ENCODE results near the gene BCAT1. TPM values are rescaled to one million over a fixed set of nuclear protein-coding genes. Genes with fewer than 3 reads are reported as not detected.
A peak's percentile ranks its signal among the peaks of the same experiment; 100 is the strongest.

BCAT1 gene
- total and polyA plus RNA-seq, 9 of the 15 experiments (the other 6 are each of a cell fraction or from before 2014, with no cell fraction given): 38.5 to 157 (median 66.8) TPM

DNA sequence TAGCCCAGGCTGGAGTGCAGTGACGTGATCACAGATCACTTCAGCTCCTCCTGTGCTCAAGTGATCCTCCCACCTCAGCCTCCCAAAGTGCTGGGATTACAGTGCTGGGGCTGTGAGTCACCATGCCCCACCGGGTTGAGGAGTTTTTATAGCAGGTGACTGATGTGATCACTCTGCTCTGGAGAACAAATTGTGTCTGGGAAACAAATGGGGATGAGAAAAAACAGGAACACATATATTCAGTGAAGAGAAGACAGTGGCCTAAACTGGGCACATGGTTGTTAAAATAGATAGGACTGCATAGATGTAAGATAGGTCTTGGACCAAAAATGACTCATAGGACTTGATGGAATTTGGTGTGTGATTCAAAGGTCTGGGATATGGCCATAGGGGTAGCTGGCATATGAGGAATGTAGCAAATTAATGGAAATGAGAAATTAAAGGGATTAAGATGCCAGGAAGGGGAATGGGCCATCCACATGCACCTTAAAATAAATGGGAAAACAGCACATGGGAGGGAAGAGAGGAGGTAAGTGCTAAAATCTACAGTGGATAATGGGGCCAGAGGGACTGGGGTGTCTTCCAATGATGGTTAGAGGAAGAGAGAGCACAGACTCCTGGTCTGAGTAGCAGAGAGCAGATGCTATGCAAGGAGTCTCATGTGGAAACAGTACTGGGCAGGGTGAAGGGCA lies 11.2 kb downstream of the BCAT1 start (continued):
- TF ChIP-seq ZC3H11A (IDR thresholded peaks at IDR 0.05; ENCODE audit: low read depth, low read length): no peak
- TF ChIP-seq VEZF1 (CRISPR knock-in tag; IDR thresholded peaks at IDR 0.05): 0 out of 2 replicates have a peak, but pooled peaks have one; percentile 27
- TF ChIP-seq EHMT2 (IDR thresholded peaks at IDR 0.05): 0 out of 2 replicates have a peak, but pooled peaks have one; percentile 12
- TF ChIP-seq CBX5 (IDR thresholded peaks at IDR 0.05; ENCODE audit: borderline replicate concordance, low read depth): no peak
- no peak for TF ChIP-seq TFE3 (CRISPR knock-in tag; IDR thresholded peaks at IDR 0.05)
- TF ChIP-seq MYNN (IDR thresholded peaks at IDR 0.05): no peak
- TF ChIP-seq MYNN (CRISPR knock-in tag; IDR thresholded peaks at IDR 0.05): no peak
- TF ChIP-seq KAT8 (IDR thresholded peaks at IDR 0.05; ENCODE audit: low read depth): no peak
- TF ChIP-seq E2F3 (CRISPR knock-in tag; IDR thresholded peaks at IDR 0.05): no peak
- no peak for TF ChIP-seq NFATC3 (IDR thresholded peaks at IDR 0.05)
- TF ChIP-seq COPS2 (conservative IDR thresholded peaks at IDR 0.05): no peak
- peak; percentile 71 for TF ChIP-seq ARID1B (IDR thresholded peaks at IDR 0.05)
- TF ChIP-seq, protein P1, sequence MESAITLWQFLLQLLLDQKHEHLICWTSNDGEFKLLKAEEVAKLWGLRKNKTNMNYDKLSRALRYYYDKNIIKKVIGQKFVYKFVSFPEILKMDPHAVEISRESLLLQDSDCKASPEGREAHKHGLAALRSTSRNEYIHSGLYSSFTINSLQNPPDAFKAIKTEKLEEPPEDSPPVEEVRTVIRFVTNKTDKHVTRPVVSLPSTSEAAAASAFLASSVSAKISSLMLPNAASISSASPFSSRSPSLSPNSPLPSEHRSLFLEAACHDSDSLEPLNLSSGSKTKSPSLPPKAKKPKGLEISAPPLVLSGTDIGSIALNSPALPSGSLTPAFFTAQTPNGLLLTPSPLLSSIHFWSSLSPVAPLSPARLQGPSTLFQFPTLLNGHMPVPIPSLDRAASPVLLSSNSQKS (CRISPR knock-in tag; IDR thresholded peaks at IDR 0.05): no peak
- TF ChIP-seq SOX6 (IDR thresholded peaks at IDR 0.05): peak; percentile 52; the same call in 1 of the 2 replicates
- no peak for TF ChIP-seq SP2 (IDR thresholded peaks at IDR 0.05; ENCODE audit: extremely low read depth, low read depth, low read length, poor library complexity, severe bottlenecking)
- TF ChIP-seq, protein P2, sequence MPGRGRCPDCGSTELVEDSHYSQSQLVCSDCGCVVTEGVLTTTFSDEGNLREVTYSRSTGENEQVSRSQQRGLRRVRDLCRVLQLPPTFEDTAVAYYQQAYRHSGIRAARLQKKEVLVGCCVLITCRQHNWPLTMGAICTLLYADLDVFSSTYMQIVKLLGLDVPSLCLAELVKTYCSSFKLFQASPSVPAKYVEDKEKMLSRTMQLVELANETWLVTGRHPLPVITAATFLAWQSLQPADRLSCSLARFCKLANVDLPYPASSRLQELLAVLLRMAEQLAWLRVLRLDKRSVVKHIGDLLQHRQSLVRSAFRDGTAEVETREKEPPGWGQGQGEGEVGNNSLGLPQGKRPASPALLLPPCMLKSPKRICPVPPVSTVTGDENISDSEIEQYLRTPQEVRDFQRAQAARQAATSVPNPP (IDR thresholded peaks at IDR 0.05; ENCODE audit: borderline replicate concordance, insufficient read depth, insufficient read length): no peak
